HG03521 (cell line): ENCODE results near the gene CARS2.

Source experiments
- ATAC-seq: cut with Tn5 transposase; IDR thresholded peaks from one replicate; pipeline ENCODE4 v1.9.1; 2021; ENCODE audit warnings: mild to moderate bottlenecking, moderate library complexity; ENCODE audit not compliant: unreplicated experiment

CARS2 gene

GRCh38 chr13:110653851-110654250, 52.1 kb downstream of the CARS2 start:
- ATAC-seq: no peak

- ATAC-seq: no peak
Measured at GRCh38 chr13:110653271-110653670, 52.6 kb downstream of the CARS2 start.

- ATAC-seq: no peak
Measured at GRCh38 chr13:110652764-110653163, 53.2 kb downstream of the CARS2 start.

GRCh38 chr13:110652231-110652730, 53.6 kb downstream of the CARS2 start:
- no peak for ATAC-seq

- ATAC-seq: no peak
Measured at GRCh38 chr13:110651726-110652230, 54.1 kb downstream of the CARS2 start.

GRCh38 chr13:110651271-110651670, 54.6 kb downstream of the CARS2 start:
- ATAC-seq: no peak

- no peak for ATAC-seq
Measured at GRCh38 chr13:110650436-110650835, 55.5 kb downstream of the CARS2 start.

- ATAC-seq: no peak
Measured at GRCh38 chr13:110649551-110649950, 56.4 kb downstream of the CARS2 start.

- no peak for ATAC-seq
Measured at GRCh38 chr13:110648848-110649421, 57.0 kb downstream of the CARS2 start.

GRCh38 chr13:110648146-110648819, 57.6 kb downstream of the CARS2 start:
- ATAC-seq: no peak

GRCh38 chr13:110647365-110647737, 58.6 kb downstream of the CARS2 start:
- ATAC-seq: no peak

GRCh38 chr13:110646442-110647364, 59.2 kb downstream of the CARS2 start:
- no peak for ATAC-seq

GRCh38 chr13:110645750-110646149, 60.2 kb downstream of the CARS2 start:
- ATAC-seq: no peak

GRCh38 chr13:110644892-110645521, 60.9 kb downstream of the CARS2 start:
- peak; percentile 84 for ATAC-seq

GRCh38 chr13:110643768-110644421, 62.0 kb downstream of the CARS2 start:
- no peak for ATAC-seq

GRCh38 chr13:110643324-110643723, 62.6 kb downstream of the CARS2 start:
- ATAC-seq: no peak

GRCh38 chr13:110642291-110642981, 63.5 kb downstream of the CARS2 start:
- no peak for ATAC-seq

- no peak for ATAC-seq
Measured at GRCh38 chr13:110641055-110642015, 64.6 kb downstream of the CARS2 start.

- no peak for ATAC-seq
Measured at GRCh38 chr13:110640591-110641029, 65.3 kb downstream of the CARS2 start.
